Measurements from ENCODE around the gene ANAPC13.

Gene ANAPC13

DNA sequence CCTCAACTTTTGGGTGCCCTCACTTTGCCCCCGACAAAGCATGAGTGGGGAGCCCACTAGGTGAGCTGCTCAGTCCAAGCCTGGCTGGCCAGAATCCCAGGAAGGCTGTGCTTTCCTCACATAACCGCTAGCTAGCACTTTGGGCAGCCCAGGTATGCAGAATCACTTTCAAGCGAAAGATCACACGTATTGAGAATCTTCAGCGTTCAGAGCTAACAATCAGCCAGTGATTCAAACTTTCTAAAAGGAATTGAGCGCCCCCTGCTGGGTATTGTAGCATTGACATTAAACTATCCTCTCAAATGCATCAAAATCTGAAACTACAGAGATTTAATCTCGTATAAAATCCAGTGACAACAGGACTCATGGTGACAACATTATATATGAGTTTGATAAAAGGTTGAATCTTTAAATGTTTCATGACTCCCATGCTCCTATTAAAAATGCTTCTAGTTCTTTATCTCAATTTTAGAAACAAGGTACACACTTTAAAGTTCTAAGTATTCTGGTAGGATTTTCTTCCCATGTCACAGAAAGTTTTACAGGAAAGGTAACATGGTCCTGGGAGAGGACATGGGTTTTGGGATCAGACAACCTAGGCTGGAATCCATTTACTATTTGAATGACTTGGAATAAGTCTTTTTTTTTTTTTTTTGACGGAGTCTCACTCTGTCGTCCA is 11.8 kb downstream of the ANAPC13 start:
- TF ChIP-seq, protein P1, sequence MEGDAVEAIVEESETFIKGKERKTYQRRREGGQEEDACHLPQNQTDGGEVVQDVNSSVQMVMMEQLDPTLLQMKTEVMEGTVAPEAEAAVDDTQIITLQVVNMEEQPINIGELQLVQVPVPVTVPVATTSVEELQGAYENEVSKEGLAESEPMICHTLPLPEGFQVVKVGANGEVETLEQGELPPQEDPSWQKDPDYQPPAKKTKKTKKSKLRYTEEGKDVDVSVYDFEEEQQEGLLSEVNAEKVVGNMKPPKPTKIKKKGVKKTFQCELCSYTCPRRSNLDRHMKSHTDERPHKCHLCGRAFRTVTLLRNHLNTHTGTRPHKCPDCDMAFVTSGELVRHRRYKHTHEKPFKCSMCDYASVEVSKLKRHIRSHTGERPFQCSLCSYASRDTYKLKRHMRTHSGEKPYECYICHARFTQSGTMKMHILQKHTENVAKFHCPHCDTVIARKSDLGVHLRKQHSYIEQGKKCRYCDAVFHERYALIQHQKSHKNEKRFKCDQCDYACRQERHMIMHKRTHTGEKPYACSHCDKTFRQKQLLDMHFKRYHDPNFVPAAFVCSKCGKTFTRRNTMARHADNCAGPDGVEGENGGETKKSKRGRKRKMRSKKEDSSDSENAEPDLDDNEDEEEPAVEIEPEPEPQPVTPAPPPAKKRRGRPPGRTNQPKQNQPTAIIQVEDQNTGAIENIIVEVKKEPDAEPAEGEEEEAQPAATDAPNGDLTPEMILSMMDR (conservative IDR thresholded peaks at IDR 0.05) = peak; percentile 81
- H3K27ac ChIP-seq = no peak overlapping the region

DNA sequence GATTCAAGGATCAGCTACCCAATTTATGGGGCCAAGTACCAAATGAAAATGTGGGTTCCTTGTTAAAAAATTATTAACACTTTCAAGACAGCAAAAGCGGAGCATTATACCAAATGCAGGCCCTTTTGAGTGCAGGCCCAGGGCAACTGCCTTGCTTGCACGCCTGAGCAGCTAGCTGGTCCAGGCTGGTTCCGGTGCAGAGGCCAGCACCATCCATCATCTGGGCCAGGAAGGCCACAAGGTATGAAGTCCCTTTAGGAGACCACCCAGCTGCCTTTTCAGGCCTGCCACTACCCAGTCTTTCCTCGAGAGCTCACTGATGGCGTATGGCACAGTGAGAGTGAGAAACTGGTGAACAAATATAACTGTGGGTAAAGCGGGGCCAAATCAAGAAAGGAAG is 13.0 kb downstream of the ANAPC13 start:
- TF ChIP-seq, protein P1 (conservative IDR thresholded peaks at IDR 0.05) = no peak
- no peak overlapping the region for H3K27ac ChIP-seq

DNA sequence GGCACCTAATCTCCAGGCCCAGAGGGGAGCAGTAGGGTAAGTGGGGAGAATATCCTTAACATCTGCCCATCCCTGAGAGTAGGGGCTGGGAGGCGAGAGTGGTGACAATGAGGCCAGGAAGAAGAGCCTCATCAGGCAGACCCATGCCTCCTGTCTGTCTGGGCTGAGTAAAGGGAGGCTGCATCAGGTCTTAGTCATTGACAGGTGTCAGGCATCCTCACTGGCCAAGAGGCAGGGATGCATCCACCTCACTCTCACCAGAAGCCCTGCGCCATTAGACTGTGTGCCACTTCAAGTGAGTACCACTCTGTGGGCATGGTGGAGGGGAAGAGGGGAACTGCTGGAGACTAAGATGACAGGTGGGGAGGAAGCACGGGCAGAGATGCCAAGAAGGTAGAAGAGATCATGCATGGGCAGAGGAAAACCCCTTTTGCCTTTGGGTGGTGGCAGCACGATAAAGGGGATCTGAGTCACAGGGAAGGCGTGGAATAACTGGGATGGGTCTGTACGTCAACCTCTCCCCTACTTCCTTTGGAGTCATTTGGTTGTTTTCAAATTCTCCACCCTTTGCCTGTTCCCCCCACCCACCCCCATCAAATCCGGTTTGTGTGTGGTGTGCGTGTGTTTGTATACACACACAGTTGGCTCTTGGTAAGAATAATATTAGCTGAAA is 14.1 kb downstream of the ANAPC13 start:
- TF ChIP-seq, protein P1 (conservative IDR thresholded peaks at IDR 0.05) = no peak
- no peak overlapping the region for H3K27ac ChIP-seq

DNA sequence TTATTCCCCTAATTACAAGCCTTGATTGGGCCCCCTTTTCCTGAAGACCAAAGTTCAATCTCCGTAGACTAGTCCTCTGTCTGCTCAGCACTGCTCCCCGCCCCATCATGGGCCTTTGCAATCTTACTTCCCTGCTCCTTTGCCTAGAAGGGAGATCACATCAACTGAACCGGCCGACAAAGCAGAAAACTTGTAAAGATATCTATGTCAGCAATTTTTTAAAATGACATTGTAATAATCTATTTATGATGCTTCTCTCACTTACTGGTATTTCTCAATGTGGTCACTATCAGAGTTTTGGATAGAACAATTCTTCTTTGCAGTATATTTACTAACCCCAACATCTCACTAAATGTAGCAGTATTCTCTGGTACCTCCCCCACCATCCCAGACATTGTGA is 17.3 kb downstream of the ANAPC13 start:
- no peak overlapping the region for H3K27ac ChIP-seq
- TF ChIP-seq, protein P1 (conservative IDR thresholded peaks at IDR 0.05) = no peak

DNA sequence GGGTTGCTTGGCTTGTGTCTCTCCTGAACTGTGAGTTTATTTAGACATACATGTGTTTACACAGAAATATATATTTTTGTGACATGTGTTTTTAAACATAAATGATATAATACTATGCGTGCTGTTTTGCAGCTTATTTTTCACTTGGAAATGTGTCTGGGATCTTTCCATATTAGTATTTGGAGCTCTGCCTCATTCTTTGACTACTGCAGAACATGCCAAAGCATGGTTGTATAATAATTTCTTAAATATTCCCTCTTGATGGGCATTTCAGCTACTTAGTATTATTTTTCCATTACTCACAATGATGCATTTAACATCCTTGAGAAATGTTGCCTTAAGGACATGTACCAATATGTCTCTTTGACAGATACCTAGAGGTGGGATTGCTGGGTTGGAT is 19.5 kb downstream of the ANAPC13 start:
- H3K27ac ChIP-seq = no peak overlapping the region
- TF ChIP-seq, protein P1 (conservative IDR thresholded peaks at IDR 0.05) = no peak

DNA sequence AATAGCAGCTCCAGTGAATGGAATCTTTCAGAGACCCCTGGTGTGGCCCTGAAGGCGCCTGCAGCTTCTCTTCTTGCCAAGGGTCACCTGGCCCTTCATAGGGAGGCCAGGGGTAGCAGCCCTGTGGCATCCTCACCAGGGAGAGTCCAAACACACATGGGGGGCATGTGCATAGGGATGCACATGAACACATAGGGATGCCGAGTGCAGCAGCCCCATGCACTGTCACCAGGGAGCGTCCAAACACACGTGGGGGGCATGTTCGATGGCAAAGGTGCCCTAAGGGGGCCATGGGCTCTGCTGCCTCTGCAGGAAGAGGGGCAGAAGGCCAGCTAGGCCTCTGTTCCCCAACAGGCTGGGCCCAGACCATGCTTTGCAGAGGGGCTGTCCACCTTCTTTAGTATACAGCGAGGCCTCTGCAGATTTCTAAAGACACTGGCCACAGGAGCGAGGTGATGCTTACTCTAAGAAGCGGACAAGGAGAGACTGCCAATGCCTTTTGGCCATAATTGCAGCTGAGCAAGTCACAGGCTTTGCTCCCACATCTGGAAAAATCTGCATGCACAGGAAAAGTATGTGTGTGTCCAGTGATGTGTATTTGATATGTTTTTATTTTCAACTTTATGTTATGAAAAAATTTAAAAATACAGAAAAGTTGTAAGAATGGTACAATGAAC is 21.0 kb downstream of the ANAPC13 start:
- H3K27ac ChIP-seq = no peak overlapping the region
- TF ChIP-seq, protein P1 (conservative IDR thresholded peaks at IDR 0.05) = no peak

DNA sequence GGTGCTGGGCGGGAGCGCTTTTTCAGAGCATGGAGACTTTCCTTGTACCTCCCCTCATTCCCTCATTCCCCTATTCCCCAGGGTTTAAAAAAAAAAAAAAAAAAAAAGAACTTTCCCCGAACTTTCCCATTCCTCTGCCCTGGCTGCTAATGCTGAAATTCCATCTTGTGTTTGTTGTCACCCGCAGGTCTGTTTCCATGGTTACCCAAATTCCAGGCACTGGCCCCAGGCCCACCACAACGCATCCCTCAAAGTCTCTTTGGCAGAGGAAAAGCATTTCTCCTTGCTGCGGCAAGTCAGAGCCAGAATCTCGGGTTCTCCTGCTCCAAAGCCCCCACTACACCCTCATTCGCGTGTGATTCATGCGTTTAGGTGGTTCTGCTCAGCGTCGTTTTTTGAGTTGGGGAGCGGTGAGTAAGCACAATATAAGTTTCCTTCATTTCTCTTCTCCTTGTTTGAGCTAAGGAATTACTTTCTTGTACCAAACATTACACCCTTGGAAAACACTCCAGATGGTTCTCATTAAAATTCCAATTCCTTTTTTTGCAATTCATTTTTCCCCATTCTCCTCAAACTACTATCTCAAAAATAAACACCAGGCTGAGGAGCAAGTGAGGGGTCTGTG is 21.6 kb downstream of the ANAPC13 start:
- no peak overlapping the region for H3K27ac ChIP-seq
- TF ChIP-seq, protein P1 (conservative IDR thresholded peaks at IDR 0.05) = no peak
